GM06990 (cell line): Measurements from ENCODE around the gene RCE1.

Experiments
- DNase-seq: peaks from one replicate; pipeline ENCODE4 v3.0.0-alpha.2; 2011; ENCODE audit not compliant: insufficient read length; ENCODE audit errors: extremely low read depth
- H3K27me3 ChIP-seq: replicated peaks from 2 replicates; pipeline ENCODE4 v1.6.0; 2011; ENCODE audit warnings: low read length; ENCODE audit not compliant: control insufficient read depth, insufficient read depth
- H3K36me3 ChIP-seq: 2 replicates; pipeline ENCODE4 v1.5.1; 2011; ENCODE audit warnings: low read length; ENCODE audit not compliant: control insufficient read depth, insufficient read depth
- H3K4me3 ChIP-seq: replicated peaks from 2 replicates; pipeline ENCODE4 v1.5.1; 2011; ENCODE audit warnings: low read depth, mild to moderate bottlenecking, control low read depth, low read length
- TF ChIP-seq, protein P1 (sequence below): IDR thresholded peaks from 2 replicates; pipeline ENCODE4 v1.5.1; 2011; ENCODE audit warnings: low read length, control low read depth, mild to moderate bottlenecking, inconsistent platforms; ENCODE audit not compliant: insufficient read depth, poor library complexity, severe bottlenecking

The RCE1 gene

DNA sequence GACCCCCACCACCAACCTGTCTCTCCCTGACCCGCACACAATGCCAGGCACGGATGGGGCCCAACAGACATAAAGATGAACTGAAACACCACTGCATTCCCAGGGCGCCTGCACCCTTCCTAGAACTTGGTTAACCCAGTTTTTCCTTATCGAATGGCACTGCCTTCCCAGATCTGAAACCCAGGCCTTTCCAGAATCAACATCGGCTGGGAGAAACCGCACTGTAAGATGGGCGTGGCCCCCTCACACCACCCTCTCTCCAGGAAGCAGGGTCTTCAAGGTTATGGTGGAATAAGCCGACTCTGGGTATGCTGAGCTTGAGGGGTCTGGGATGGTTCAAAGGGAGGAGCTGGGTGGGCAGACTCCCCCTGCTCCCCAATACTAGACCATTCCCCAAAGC lies 36.8 kb downstream of the RCE1 start:
- no peak overlapping the region for H3K4me3 ChIP-seq
- DNase-seq: no peak
- H3K27me3 ChIP-seq: no peaks in the 10 kb centered on the region
- TF ChIP-seq, protein P1, sequence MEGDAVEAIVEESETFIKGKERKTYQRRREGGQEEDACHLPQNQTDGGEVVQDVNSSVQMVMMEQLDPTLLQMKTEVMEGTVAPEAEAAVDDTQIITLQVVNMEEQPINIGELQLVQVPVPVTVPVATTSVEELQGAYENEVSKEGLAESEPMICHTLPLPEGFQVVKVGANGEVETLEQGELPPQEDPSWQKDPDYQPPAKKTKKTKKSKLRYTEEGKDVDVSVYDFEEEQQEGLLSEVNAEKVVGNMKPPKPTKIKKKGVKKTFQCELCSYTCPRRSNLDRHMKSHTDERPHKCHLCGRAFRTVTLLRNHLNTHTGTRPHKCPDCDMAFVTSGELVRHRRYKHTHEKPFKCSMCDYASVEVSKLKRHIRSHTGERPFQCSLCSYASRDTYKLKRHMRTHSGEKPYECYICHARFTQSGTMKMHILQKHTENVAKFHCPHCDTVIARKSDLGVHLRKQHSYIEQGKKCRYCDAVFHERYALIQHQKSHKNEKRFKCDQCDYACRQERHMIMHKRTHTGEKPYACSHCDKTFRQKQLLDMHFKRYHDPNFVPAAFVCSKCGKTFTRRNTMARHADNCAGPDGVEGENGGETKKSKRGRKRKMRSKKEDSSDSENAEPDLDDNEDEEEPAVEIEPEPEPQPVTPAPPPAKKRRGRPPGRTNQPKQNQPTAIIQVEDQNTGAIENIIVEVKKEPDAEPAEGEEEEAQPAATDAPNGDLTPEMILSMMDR: no peak
- no peaks in the 10 kb centered on the region for H3K36me3 ChIP-seq

DNA sequence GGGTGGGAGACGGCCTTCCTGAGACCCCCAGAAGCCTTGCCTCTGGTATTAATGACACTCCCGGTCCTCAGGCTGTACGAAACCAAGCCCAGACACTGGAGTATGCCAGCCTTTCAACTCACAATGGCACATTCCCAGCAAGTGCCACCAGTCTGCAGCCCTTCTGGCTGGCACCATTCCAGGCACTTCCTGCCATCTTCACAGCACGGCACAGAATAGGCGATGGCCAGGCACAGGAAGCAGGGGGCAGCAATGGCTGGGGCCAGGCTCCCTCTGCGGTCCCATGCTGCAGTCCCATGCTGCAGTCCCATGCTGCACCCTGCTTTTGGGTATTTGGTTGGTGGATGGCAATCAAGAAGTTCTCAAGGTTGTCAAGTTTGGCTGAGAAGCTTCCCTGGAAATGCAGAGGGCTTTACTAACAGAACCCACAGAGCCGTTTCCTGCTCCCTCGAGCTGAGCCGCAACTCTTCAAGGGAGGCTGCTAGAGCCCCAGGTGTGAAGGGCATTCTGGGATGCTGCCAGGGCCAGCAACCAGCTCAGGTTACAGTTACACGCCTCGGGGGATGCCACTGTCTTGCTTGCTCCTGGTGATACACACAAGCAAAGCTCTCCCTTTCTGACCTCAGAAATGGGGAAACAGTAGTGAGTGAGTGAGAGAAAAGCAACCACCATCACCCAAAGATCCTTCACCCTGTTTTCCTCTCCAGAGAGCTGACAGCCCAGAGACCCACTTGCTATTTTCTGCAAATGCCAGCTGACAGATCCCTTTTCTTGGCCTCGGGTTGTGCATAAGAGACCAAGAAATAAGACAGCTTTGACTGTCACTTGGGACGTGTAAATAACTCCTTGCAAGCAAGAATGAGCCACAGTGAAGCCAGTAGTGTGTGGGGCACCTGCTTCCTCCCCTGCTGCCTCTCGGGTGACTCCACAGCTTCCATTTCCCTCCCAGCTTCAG lies 37.5 kb downstream of the RCE1 start:
- no peak for DNase-seq

DNA sequence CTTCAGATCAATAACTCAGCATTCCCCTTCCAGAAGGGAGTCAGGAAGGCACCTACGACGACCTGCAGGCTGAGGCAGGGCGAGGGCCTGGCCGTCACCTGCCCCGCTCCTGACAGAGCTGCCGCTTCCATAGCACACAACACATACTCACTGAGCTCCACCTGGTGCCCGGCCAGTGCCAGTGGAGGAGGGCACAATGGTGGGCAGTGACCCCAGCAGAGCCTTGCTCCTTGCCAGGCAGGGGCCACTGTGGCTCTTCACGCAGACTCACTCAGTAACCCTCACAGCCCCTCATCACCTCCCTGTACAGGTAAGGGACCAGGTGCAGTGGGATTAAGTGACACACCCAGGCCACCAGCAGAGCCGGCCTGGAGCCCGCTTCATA lies 38.2 kb downstream of the RCE1 start:
- DNase-seq: no peak
- no peaks in the 10 kb centered on the region for H3K27me3 ChIP-seq
- TF ChIP-seq, protein P1: no peak
- no peak overlapping the region for H3K4me3 ChIP-seq
- H3K36me3 ChIP-seq: no peaks in the 10 kb centered on the region

More for the DNA sequence above, 37.5 kb downstream of the RCE1 start:
- Histone ChIP-seq H3K27me3 (no peaks in the 10 kb centered on the region), H3K36me3 (no peaks in the 10 kb centered on the region), H3K4me3 (no peak overlapping the region)
- TF ChIP-seq, protein P1: no peak

DNA sequence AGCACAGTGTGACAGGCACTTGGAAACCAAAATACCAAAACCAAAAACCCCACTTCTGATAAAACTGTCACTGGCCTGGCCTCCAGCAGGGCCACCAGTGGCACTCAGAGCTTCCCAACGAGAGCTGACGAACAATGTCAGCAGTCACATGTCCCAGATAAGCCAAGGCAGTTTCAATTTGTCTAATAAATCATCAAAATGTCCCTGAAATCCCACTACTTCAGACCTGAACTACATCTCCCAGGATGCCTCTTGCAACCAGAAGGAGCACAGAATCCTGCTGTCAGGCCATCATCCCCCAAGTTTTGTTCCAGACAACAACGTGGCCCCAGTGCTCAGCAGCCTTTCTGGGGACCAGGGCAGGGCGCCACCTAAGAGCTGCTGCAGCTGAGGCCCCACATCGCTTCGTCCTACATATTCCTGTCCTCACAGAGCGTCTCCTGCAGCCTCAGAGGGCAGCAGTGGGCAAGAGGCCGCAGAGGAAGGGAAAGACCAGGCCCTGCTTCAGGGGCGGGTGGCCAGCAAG lies 38.7 kb downstream of the RCE1 start:
- H3K27me3 ChIP-seq: no peaks in the 10 kb centered on the region
- TF ChIP-seq, protein P1: no peak
- no peaks in the 10 kb centered on the region for H3K36me3 ChIP-seq
- DNase-seq: no peak
- no peak overlapping the region for H3K4me3 ChIP-seq

DNA sequence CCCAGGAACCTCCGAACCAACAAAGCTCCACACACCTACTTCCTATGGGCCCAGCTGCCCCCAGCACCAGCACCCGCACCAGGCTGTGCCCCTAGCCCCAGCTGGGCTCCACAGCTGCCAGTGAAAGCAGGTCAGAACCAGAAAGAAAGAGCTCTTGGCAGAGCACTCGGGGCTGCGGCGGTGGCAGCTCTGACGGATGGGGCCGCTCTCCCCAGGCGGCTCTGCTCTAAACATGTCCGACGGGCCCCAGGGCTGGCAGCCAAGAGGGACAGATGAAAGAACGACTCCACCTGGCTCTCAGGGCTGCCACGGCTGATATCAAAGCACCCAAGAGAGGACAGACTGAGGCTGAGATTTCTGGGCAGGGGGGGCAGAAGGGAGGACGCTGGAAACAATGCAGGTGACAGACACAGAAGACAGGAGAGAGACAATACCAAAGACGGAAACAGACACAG lies 39.3 kb downstream of the RCE1 start:
- TF ChIP-seq, protein P1: no peak
- no peak overlapping the region for H3K4me3 ChIP-seq
- H3K36me3 ChIP-seq: no peaks in the 10 kb centered on the region
- H3K27me3 ChIP-seq: no peaks in the 10 kb centered on the region
- DNase-seq: no peak
